ENCODE results near the gene HPSE2.

DNA sequence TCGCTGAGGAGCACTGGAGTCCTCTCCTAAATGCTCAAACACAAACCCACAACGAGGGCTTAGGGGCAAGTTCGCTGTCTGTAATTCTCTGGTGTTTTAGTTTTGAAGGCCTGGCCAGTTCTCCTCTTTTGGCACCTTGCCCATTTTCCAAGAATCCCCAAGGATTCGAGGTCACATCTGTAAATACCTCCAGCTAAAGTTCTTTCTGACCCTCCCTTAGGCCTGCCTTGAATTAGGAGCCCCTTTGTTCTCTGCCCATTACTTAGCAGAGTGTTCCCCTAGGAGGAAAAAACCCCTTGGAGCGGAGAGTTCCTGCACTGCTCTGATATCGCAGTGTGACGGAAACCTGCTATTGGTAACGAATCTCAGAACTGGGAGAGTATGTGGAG lies 819.9 kb downstream of the HPSE2 start:
- TF ChIP-seq, protein P1, sequence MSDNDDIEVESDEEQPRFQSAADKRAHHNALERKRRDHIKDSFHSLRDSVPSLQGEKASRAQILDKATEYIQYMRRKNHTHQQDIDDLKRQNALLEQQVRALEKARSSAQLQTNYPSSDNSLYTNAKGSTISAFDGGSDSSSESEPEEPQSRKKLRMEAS (IDR thresholded peaks at IDR 0.05): no peak
- no peak for TF ChIP-seq EP300 (IDR thresholded peaks at IDR 0.05; ENCODE audit: borderline replicate concordance)
- no peak for TF ChIP-seq TEAD4 (IDR thresholded peaks at IDR 0.05)
- TF ChIP-seq TAF1 (IDR thresholded peaks at IDR 0.05; ENCODE audit: low read depth): no peak
- TF ChIP-seq FOXM1 (IDR thresholded peaks at IDR 0.05; ENCODE audit: borderline replicate concordance, low read depth): no peak
- TF ChIP-seq CREB1 (IDR thresholded peaks at IDR 0.05; ENCODE audit: low read depth): no peak
- no peak for TF ChIP-seq TCF12 (IDR thresholded peaks at IDR 0.05; ENCODE audit: low read depth)
